ENCODE results near the gene CMTR1. TPM values are rescaled to one million over a fixed set of nuclear protein-coding genes. Genes with fewer than 3 reads are reported as not detected.

The CMTR1 gene
- total and polyA plus RNA-seq, 11 donors, result 16.3 to 40.7 (median 28.4) TPM

- intact Hi-C loops (cut with DNase I), result no loop called here
- Histone ChIP-seq H3K9me3 (no peaks in the 10 kb centered on the region), H3K27me3 (no peaks in the 10 kb centered on the region), H3K36me3 (peaks cover 0 to 100% (median 84%) of the 10 kb centered on the region in 9 donors), H3K4me3 (no peak overlapping the region), H3K4me1 (peaks cover 0 to 38% (median 12%) of the 10 kb centered on the region in 12 donors), H3K27ac (no peak overlapping the region)
- TF ChIP-seq, protein P1, sequence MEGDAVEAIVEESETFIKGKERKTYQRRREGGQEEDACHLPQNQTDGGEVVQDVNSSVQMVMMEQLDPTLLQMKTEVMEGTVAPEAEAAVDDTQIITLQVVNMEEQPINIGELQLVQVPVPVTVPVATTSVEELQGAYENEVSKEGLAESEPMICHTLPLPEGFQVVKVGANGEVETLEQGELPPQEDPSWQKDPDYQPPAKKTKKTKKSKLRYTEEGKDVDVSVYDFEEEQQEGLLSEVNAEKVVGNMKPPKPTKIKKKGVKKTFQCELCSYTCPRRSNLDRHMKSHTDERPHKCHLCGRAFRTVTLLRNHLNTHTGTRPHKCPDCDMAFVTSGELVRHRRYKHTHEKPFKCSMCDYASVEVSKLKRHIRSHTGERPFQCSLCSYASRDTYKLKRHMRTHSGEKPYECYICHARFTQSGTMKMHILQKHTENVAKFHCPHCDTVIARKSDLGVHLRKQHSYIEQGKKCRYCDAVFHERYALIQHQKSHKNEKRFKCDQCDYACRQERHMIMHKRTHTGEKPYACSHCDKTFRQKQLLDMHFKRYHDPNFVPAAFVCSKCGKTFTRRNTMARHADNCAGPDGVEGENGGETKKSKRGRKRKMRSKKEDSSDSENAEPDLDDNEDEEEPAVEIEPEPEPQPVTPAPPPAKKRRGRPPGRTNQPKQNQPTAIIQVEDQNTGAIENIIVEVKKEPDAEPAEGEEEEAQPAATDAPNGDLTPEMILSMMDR (IDR thresholded peaks at IDR 0.05), result no peak
- TF ChIP-seq POLR2A (IDR thresholded peaks at IDR 0.05), result no peak
- DNase-seq (no peak), ATAC-seq (no peak)
- 81 to 89% (median 88%) methylated on average over 11 to 18 of the region's 18 CpGs for WGBS, 4 donors
These were observed 44.8 kb downstream of the CMTR1 start for GRCh38 chr6:37477656-37478435.

DNA sequence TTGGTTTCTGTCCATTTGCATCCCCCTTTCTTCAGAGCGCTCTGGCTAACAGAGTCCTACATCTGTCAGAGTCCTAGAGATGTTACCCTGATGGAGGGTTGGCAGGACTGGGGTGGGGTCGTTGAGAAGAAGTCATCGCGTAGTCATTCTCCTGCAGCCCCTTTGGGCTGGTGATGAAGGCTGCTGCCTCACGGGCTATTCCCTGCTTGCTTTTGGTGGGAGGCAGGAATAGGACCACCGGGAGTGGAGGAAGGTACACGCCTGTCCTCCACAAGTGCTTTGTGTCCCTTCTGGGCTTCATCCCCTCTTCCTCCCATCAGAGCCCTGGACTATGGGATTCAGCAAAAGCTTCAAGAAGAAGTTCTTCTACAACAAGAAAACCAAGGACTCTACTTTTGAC is 45.8 kb downstream of the CMTR1 start:
- 92 to 95% (median 95%) methylated on average over 7 of the region's 7 CpGs for WGBS, 4 donors
- intact Hi-C loops (cut with DNase I), result no loop called here
- Histone ChIP-seq H3K36me3 (peaks cover 0 to 100% (median 81%) of the 10 kb centered on the region in 9 donors), H3K27me3 (no peaks in the 10 kb centered on the region), H3K4me1 (peaks cover 0 to 31% (median 9%) of the 10 kb centered on the region in 12 donors), H3K4me3 (no peak overlapping the region), H3K9me3 (no peaks in the 10 kb centered on the region), H3K27ac (no peak overlapping the region)
- TF ChIP-seq POLR2A (IDR thresholded peaks at IDR 0.05), result no peak
- TF ChIP-seq, protein P1 (IDR thresholded peaks at IDR 0.05), result no peak
- DNase-seq (no peak), ATAC-seq (no peak)

DNA sequence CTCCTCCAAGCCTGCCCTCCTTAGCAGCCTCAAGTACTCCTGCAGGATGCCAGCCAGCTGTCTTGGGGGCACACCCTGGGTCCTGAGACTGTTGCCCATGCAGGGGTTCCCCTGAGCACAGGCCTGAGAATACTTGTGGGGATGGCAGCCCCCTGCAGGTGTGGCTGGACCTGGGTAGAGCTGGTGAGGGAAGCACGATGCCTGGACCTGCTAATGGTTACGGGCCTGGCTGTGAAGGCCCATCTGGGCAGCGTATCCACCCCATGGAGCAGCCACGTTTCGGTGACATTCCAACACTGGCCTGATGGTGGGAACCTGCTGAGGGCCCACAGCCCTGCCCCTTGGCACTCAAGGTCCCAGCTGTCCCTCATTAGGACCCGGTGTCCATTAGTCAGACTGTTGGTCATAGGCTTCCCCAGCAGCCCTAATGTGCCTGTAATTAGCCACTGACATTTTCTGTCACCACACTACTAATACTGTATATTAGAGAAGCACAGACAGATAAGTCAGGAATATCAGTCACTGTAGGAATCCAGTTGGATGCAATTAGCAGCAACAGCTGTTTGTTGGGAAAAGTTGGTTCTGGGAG is 46.3 kb downstream of the CMTR1 start:
- H3K36me3 ChIP-seq, result peaks cover 0 to 98% (median 78%) of the 10 kb centered on the region in 9 donors
- H3K4me3 ChIP-seq, result no peak overlapping the region
- no peaks in the 10 kb centered on the region for H3K9me3 ChIP-seq
- H3K4me1 ChIP-seq, result peaks cover 0 to 33% (median 8%) of the 10 kb centered on the region in 12 donors
- H3K27ac ChIP-seq, result no peak overlapping the region
- ATAC-seq (no peak), DNase-seq (no peak)
- TF ChIP-seq, protein P1 (IDR thresholded peaks at IDR 0.05), result no peak
- no peak for TF ChIP-seq POLR2A (IDR thresholded peaks at IDR 0.05)
- intact Hi-C loops (cut with DNase I), result no loop called here
- 76 to 89% (median 82%) methylated on average over 6 of the region's 6 CpGs for WGBS, 4 donors
- no peaks in the 10 kb centered on the region for H3K27me3 ChIP-seq

GRCh38 chr6:37480118-37480736 is 47.2 kb downstream of the CMTR1 start:
- Histone ChIP-seq H3K36me3 (peaks cover 0 to 89% (median 69%) of the 10 kb centered on the region in 9 donors), H3K4me3 (no peak overlapping the region), H3K4me1 (peaks cover 0 to 32% (median 8%) of the 10 kb centered on the region in 12 donors), H3K27ac (no peak overlapping the region), H3K9me3 (no peaks in the 10 kb centered on the region), H3K27me3 (no peaks in the 10 kb centered on the region)
- no peak for TF ChIP-seq POLR2A (IDR thresholded peaks at IDR 0.05)
- TF ChIP-seq, protein P1 (IDR thresholded peaks at IDR 0.05), result no peak
- DNase-seq (no peak), ATAC-seq (no peak)
- intact Hi-C loops (cut with DNase I), result loop anchor here in 7 of 10 donors (5.0 to 10.0 kb wide), 4 partner anchors 85 to 212 kb away; no protein-coding TSS in a partner anchor
- 94 to 100% (median 97%) methylated on average over 1 of the region's 1 CpG for WGBS, 4 donors
